ENCODE results near the gene KRT80. TPM values are rescaled to one million over a fixed set of nuclear protein-coding genes. Genes with fewer than 3 reads are reported as not detected.
A peak's percentile ranks its signal among the peaks of the same experiment; 100 is the strongest.

Gene KRT80
- total RNA-seq, 1 donor from 2014 or later, result not detected

DNA sequence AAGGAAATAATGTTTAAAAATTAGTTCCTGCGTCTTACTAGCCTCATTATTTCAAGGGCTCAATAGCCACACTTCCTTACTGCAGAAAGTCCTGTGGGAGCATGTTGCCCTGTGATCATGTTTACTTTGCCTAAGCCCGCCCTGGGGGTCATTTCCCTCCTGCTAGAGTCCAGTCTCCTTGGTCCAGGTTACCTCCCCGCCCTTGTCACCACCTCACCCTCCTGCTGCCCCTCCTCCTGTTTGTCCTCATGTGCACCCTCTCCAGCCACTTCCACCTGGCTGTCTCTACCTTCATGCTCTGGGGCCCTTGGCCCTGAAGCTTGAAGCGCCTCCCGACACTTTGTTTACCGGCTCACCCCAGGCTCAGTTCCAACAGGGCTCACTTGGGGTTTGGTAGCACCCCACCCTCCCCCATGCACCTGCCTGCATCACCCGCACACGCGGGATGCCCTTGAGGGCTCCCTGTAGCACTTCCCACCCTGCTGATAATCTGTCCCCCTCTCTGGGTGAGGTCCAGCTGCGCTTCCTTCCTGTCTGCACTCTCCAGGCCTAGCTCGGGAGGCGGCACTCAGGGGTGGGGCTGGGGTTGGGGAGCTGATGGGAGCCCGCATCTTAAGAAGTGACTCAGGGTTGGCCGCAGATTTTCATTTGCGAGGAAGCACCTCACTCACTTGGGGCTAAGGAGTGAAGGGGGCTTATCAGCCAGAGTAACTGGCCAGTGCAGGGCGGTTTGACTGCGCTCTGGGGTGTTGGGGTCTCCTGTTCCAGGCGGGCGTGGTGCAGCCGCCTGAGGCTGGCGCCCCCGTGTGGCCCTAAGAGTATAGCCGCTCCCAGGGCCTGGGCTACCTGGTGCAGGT is 72.2 kb downstream of the KRT80 start:
- Histone ChIP-seq H3K36me3 (no peaks in the 10 kb centered on the region), H3K4me1 (no peaks in the 10 kb centered on the region), H3K4me3 (no peak overlapping the region), H3K27ac (no peak overlapping the region), H3K27me3 (no peaks in the 10 kb centered on the region), H3K9me3 (no peaks in the 10 kb centered on the region)
- TF ChIP-seq, protein P1, sequence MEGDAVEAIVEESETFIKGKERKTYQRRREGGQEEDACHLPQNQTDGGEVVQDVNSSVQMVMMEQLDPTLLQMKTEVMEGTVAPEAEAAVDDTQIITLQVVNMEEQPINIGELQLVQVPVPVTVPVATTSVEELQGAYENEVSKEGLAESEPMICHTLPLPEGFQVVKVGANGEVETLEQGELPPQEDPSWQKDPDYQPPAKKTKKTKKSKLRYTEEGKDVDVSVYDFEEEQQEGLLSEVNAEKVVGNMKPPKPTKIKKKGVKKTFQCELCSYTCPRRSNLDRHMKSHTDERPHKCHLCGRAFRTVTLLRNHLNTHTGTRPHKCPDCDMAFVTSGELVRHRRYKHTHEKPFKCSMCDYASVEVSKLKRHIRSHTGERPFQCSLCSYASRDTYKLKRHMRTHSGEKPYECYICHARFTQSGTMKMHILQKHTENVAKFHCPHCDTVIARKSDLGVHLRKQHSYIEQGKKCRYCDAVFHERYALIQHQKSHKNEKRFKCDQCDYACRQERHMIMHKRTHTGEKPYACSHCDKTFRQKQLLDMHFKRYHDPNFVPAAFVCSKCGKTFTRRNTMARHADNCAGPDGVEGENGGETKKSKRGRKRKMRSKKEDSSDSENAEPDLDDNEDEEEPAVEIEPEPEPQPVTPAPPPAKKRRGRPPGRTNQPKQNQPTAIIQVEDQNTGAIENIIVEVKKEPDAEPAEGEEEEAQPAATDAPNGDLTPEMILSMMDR (IDR thresholded peaks at IDR 0.05), result peak in 1 of 3 experiments; percentile 33
- intact Hi-C loops (cut with DNase I), result no loop called here
- no peak for DNase-seq (ENCODE audit: low spot score in 2 of 2)

Other genes with a start within 250 kb of the KRT80 start
- 18.7 TPM for gene ACVR1B, start 240.3 kb downstream of the KRT80 start, total RNA-seq
- gene TAMALIN, start 185.1 kb downstream of the KRT80 start, total RNA-seq, result 32.6 TPM
- gene NR4A1, start 140.6 kb downstream of the KRT80 start, total RNA-seq, result 722 TPM
- 39.8 TPM for gene ATG101, start 122.0 kb downstream of the KRT80 start, total RNA-seq
- 7.9 TPM for gene SMIM41, start 112.3 kb downstream of the KRT80 start, total RNA-seq
- 153 TPM for gene KRT7, start 41.2 kb upstream of the KRT80 start, total RNA-seq
- gene KRT86, start 82.6 kb upstream of the KRT80 start, total RNA-seq, result 0.96 TPM
- not detected for gene KRT81, start 99.5 kb upstream of the KRT80 start, total RNA-seq
- gene KRT83, start 129.4 kb upstream of the KRT80 start, total RNA-seq, result not detected
- not detected for gene KRT85, start 175.5 kb upstream of the KRT80 start, total RNA-seq
- gene KRT84, start 193.6 kb upstream of the KRT80 start, total RNA-seq, result not detected
- gene KRT82, start 214.3 kb upstream of the KRT80 start, total RNA-seq, result not detected
- not detected for gene KRT75, start 242.4 kb upstream of the KRT80 start, total RNA-seq